Glutamatergic neuron (in vitro differentiated cells): ENCODE measurements around the gene YRDC. TPM values are rescaled to one million over a fixed set of nuclear protein-coding genes. Genes with fewer than 3 reads are reported as not detected.

Experiments used
- DNase-seq: peaks from one replicate; pipeline ENCODE4 v3.0.0; 2022
- H3K27ac Mint-ChIP-seq: one replicate; pipeline ENCODE4 v1.8.0; 2020; ENCODE audit warnings: mild to moderate bottlenecking, mixed read lengths, inconsistent platforms; ENCODE audit not compliant: unreplicated experiment
- H3K27me3 Mint-ChIP-seq: one replicate; pipeline ENCODE4 v1.8.0; 2020; ENCODE audit warnings: mild to moderate bottlenecking, moderate library complexity, mixed read lengths, inconsistent platforms; ENCODE audit not compliant: unreplicated experiment
- H3K36me3 Mint-ChIP-seq: one replicate; pipeline ENCODE4 v1.8.0; 2020; ENCODE audit warnings: mild to moderate bottlenecking, mixed read lengths, inconsistent platforms; ENCODE audit not compliant: unreplicated experiment
- H3K4me1 Mint-ChIP-seq: one replicate; pipeline ENCODE4 v1.8.0; 2020; ENCODE audit warnings: mild to moderate bottlenecking, low read depth, mixed read lengths, inconsistent platforms; ENCODE audit not compliant: unreplicated experiment
- H3K4me3 Mint-ChIP-seq: one replicate; pipeline ENCODE4 v1.8.0; 2020; ENCODE audit warnings: mild to moderate bottlenecking, mixed read lengths, inconsistent platforms; ENCODE audit not compliant: unreplicated experiment
- H3K9me3 Mint-ChIP-seq: one replicate; pipeline ENCODE4 v1.8.0; 2020; ENCODE audit warnings: mild to moderate bottlenecking, moderate library complexity, mixed read lengths, inconsistent platforms; ENCODE audit not compliant: unreplicated experiment
- total RNA-seq: library from RNA; stranded (reverse); fragmentation: NEBNext Ultra II Directional; extraction: Animal tissue kit (Norgen Biotek cat#: 25700); gene quantifications from one replicate; pipeline ENCODE4 v1.2.1, GENCODE V29; 2021; ENCODE audit not compliant: unreplicated experiment
- TF ChIP-seq, protein P1 (sequence below): fragments of 200-600 bp; sonication (generic); IDR thresholded peaks from one replicate; pipeline ENCODE4 v1.5.0; 2021; ENCODE audit not compliant: partially characterized antibody, unreplicated experiment

The YRDC gene
- total RNA-seq, 1 donor from 2014 or later: 14.9 TPM

DNA sequence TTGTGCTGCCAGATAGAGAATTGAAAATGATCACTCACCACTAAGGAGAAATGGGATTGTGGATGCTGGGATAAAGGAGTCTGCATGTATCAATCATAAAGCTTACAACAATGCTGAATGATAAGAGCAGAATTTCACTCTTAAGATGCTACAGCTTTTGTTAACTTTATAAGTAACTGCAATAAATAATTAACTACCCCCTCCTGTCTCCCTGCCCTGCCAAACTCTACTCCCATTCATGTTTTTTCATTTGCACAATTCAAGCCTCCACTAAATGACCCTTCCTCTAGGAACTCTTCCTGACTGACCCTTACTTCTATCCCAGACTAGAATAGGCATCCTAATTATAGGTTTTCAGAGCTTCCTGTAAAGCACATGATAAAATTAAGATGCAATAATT, 36.5 kb upstream of the YRDC start:
- no peaks in the 10 kb centered on the region for H3K4me1 Mint-ChIP-seq
- no peaks in the 10 kb centered on the region for H3K36me3 Mint-ChIP-seq
- TF ChIP-seq, protein P1, sequence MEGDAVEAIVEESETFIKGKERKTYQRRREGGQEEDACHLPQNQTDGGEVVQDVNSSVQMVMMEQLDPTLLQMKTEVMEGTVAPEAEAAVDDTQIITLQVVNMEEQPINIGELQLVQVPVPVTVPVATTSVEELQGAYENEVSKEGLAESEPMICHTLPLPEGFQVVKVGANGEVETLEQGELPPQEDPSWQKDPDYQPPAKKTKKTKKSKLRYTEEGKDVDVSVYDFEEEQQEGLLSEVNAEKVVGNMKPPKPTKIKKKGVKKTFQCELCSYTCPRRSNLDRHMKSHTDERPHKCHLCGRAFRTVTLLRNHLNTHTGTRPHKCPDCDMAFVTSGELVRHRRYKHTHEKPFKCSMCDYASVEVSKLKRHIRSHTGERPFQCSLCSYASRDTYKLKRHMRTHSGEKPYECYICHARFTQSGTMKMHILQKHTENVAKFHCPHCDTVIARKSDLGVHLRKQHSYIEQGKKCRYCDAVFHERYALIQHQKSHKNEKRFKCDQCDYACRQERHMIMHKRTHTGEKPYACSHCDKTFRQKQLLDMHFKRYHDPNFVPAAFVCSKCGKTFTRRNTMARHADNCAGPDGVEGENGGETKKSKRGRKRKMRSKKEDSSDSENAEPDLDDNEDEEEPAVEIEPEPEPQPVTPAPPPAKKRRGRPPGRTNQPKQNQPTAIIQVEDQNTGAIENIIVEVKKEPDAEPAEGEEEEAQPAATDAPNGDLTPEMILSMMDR: no peak
- no peak overlapping the region for H3K27ac Mint-ChIP-seq
- no peaks in the 10 kb centered on the region for H3K9me3 Mint-ChIP-seq
- H3K4me3 Mint-ChIP-seq: no peak overlapping the region
- no peak for DNase-seq
- H3K27me3 Mint-ChIP-seq: peaks cover 4% of the 10 kb centered on the region

DNA sequence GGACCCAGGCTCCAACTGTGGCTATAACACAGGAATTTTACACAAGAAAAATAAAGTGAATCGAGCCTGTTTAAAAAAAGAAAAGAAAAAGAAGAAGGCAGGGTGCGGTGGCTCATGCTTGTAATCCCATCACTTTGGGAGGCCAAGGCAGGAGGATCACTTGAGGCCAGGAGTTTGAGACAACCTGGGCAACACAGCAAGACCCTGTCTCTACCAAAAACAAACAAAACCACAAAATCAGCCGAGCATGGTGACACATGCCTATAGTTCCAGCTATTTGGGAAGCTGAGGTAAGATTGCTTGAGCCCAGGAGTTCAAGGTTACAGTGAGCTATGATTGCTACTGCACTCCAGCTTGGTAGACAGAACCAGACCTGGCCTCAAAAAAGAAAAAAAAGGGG, 33.6 kb upstream of the YRDC start:
- no peak overlapping the region for H3K4me3 Mint-ChIP-seq
- TF ChIP-seq, protein P1: no peak
- no peaks in the 10 kb centered on the region for H3K36me3 Mint-ChIP-seq
- no peaks in the 10 kb centered on the region for H3K9me3 Mint-ChIP-seq
- H3K27me3 Mint-ChIP-seq: peaks cover 4% of the 10 kb centered on the region
- no peaks in the 10 kb centered on the region for H3K4me1 Mint-ChIP-seq
- no peak for DNase-seq
- H3K27ac Mint-ChIP-seq: no peak overlapping the region

DNA sequence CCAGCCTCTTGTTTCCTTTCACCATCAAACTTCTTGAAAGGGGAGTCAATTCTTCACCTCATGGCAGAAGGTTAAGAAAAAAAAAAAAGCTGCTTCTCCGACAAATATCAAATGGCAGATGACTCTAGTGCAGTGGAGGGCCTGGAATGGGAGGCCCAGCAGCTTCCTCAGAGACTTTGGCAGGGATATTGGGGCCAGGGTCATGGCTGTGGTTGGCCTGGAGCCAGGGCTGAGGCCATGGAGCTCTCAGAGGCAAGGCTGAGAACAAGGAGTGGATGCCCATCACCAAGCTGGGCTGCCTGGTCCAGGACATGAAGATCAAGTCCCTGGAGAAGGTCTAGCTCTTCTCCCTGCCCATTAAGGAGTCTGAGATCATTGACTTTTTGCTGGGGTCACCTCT, 32.7 kb upstream of the YRDC start:
- no peak for DNase-seq
- TF ChIP-seq, protein P1: no peak
- Mint-ChIP-seq H3K9me3 (no peaks in the 10 kb centered on the region), H3K4me1 (no peaks in the 10 kb centered on the region), H3K27ac (no peak overlapping the region), H3K27me3 (peaks cover 3% of the 10 kb centered on the region), H3K36me3 (no peaks in the 10 kb centered on the region), H3K4me3 (no peak overlapping the region)

DNA sequence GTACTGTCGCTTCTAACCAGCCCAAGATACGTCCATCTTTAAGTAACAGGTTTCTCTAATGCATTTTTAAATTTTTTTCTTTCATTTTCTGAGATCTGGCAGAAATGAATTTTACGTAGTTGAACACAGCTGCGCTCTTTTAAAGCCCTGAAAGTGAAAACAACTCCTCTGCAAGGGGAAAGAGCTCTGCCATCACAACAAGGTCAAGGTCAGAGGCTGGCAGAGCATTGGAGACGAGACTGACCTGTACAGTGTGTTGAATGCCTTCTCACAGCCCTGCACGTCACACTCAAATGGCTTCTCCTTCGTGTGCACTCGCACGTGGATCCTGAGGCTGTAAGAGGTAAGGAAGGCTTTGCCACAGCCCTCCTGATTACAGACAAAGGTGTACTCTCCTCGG, 31.7 kb upstream of the YRDC start:
- H3K4me3 Mint-ChIP-seq: no peak overlapping the region
- no peaks in the 10 kb centered on the region for H3K9me3 Mint-ChIP-seq
- peaks cover 2% of the 10 kb centered on the region for H3K36me3 Mint-ChIP-seq
- TF ChIP-seq, protein P1: no peak
- no peaks in the 10 kb centered on the region for H3K4me1 Mint-ChIP-seq
- H3K27ac Mint-ChIP-seq: no peak overlapping the region
- DNase-seq: no peak
- peaks cover 3% of the 10 kb centered on the region for H3K27me3 Mint-ChIP-seq

DNA sequence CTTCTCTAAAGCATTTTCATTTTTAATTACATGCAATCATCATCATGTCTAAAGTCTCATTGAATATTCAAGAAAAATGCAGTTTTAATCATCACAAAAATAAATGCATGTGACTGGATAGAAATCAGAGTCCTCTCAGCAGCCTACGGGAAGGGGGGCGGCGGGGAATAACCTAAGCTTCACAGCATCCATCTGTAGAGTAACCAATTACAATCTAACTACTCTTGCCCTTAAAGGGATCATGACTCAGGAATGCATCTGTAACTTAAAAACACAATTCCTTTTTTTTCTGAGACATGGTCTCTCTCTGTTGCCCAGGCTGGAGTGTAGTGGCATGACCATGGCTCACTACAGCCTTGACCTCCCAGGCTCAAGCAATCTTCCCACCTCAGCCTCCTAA, 28.8 kb upstream of the YRDC start:
- peaks cover 4% of the 10 kb centered on the region for H3K36me3 Mint-ChIP-seq
- no peaks in the 10 kb centered on the region for H3K9me3 Mint-ChIP-seq
- H3K27me3 Mint-ChIP-seq: peaks cover 3% of the 10 kb centered on the region
- TF ChIP-seq, protein P1: no peak
- no peak overlapping the region for H3K27ac Mint-ChIP-seq
- H3K4me1 Mint-ChIP-seq: no peaks in the 10 kb centered on the region
- no peak overlapping the region for H3K4me3 Mint-ChIP-seq
- no peak for DNase-seq
